Mesenteric fat pad (tissue), 1 donor: ENCODE data around the gene CTXN2. TPM values are rescaled to one million over a fixed set of nuclear protein-coding genes. Genes with fewer than 3 reads are reported as not detected.

Experiments used
- DNase-seq: peaks from one replicate; pipeline ENCODE4 v3.0.0-alpha.2; 2020; ENCODE audit warnings: low spot score
- total RNA-seq: library from RNA; stranded (reverse); fragmentation: NEBNext Ultra II Directional; extraction: Animal tissue kit (Norgen Biotek cat#: 25700); gene quantifications from one replicate; pipeline ENCODE4 v1.2.1, GENCODE V29; 2021
- donor health status: DM: yes; HTN: yes; CAD: no.

The CTXN2 gene
- total RNA-seq, 1 donor from 2014 or later = not detected

DNA sequence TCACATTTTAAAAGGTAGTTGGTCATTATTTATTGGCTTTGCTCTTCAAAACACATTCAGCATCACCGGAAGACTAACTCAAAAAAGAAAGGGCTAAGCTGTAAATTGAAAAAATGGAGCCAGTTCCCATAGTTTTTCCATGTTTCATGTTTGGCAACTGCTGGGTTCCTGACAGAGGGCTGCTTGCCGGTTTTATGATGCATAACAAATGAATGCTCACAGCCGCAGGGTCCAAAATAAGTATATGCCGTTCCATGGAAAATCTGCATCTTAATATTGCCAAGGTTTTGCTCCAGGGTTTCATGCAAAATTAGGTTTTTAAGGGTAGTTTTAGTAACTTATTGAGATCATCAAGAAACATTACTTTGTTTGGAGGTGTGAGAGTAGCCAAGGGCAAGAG is 30.4 kb downstream of the CTXN2 start:
- DNase-seq = no peak

- DNase-seq = no peak
Measured at GRCh38 chr15:48222627-48223026, 31.2 kb downstream of the CTXN2 start.

DNA sequence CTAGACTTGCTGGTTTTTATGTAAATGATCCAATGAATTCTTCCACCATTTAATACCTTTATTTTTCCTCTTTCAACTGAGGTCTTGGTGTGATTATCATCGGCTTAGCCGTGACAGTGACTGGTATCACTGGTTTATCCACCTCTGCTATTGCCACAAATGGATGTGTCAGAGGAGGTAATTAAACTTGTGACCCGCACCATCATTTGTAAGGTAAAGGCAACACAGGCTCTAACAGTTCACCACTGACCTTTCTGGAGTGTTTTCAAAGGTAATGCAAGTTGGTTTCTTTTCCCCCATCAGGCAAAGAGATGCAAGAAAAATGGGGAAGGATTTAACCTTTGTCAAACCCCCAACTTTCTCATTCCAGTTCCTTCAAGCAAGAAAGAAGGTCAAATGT is 34.3 kb downstream of the CTXN2 start:
- no peak for DNase-seq

GRCh38 chr15:48230498-48230897 is 39.0 kb downstream of the CTXN2 start:
- DNase-seq = no peak

DNA sequence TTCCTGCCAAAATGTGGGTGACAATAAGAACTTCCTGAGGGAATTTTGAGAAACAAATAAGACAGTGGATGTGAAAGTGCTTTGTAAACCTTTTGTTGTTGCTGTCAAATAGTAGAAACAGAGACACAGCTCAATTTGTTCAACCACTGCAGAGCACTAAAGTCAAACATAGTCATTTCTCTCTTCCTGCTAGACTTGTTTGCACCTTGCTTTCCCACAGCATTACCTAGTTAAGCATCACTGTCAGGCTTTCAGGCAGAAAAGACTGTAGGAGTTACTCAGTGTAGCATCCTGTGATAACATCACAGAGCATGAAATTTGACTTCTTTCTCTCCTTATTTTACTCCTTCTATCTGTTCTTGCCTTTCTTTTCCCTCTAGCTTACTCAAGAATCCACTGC is 41.8 kb downstream of the CTXN2 start:
- DNase-seq = no peak

DNA sequence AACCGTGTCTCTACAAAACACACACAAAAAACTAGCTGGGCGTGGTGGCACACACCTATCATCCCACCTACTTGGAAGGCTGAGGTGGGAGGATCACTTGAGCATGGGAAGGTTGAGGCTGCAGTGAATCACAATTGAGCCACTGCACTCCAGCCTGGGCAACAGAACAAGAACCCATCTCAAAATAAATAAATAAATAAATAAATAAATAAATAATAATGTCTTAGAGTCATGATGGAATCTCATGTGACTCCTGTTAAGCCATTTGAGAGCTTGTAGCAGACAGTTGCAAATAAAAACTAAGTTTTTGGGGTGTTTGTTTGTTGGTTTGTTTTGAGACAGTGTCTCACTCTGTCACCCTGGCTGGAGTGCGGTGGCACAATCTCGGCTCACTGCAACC is 47.9 kb downstream of the CTXN2 start:
- no peak for DNase-seq

- no peak for DNase-seq
Measured at GRCh38 chr15:48242015-48242414, 50.5 kb downstream of the CTXN2 start.

GRCh38 chr15:48242535-48242934 is 51.1 kb downstream of the CTXN2 start:
- DNase-seq = no peak

GRCh38 chr15:48244921-48245320 is 53.5 kb downstream of the CTXN2 start:
- DNase-seq = no peak

DNA sequence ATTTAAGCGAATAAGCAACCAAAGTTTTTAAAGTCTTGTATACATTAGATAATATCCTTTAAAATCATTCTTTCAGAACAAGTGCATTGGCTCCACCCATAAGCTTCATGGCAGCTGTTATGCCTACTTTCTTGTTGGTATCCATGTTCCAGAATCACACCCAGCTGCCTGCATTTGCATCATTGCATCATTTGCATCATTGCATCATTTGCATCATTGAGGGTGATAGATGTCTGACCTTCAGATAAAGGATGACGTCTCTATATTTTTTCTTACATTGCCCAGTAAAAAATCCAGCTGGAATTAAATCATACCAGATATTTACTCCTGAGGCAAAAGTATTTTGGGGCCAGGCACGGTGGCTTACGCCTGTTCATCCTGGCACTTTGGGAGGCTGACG is 56.9 kb downstream of the CTXN2 start:
- DNase-seq = no peak

- no peak for DNase-seq
Measured at GRCh38 chr15:48250640-48251076, 59.2 kb downstream of the CTXN2 start.

GRCh38 chr15:48253172-48253571 is 61.7 kb downstream of the CTXN2 start:
- no peak for DNase-seq

Other genes starting within 250 kb of the CTXN2 start
- not detected for gene SLC24A5, start 70.7 kb upstream of the CTXN2 start, total RNA-seq
- gene MYEF2, start 13.4 kb upstream of the CTXN2 start, total RNA-seq = 11.0 TPM
- gene SLC12A1, start 14.6 kb downstream of the CTXN2 start, total RNA-seq = not detected
- gene DUT, start 139.8 kb downstream of the CTXN2 start, total RNA-seq = 53.9 TPM